GM19193 (cell line): Measurements from ENCODE around the gene THOC6.

Source experiments
- POLR2A ChIP-seq: IDR thresholded peaks from 4 replicates; pipeline ENCODE4 v1.6.1; 2011; ENCODE audit not compliant: insufficient read depth, insufficient read length; ENCODE audit errors: extremely low read depth

THOC6 gene

DNA sequence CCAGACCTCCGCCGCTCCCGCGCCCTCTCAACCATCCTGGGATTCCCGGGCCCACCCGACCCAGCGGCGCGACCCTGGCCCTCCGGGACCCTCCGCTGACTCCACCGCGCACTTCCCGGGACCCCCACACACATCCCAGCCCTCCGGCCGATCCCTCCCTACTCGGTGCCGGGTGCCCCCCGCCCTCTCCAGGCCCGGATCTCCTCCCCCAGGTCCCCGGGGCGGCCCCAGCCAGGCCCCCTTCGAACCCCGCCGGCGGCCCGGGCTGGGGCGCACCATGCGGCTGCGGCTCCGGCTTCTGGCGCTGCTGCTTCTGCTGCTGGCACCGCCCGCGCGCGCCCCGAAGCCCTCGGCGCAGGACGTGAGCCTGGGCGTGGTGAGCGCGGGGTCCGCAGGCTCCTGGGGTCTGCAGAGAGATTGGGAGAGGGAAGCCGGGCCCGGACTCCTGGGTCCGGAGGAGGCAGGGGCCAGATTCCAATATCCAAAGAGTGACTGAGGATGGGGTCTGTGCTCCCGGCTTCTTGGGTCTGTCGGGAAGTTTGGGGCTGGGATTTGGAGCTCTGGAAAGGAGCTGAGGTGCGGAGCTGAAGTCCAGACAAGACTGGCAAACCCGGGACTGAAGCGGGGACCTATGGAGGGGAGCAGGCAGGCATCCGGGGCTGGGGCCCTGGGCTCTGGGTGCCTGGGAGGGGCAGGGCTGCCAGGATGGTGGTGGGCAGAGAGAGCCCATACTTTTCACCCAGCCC is 23.0 kb downstream of the THOC6 start:
- no peak for TF ChIP-seq POLR2A

GRCh38 chr16:3047387-3047720 is 23.5 kb downstream of the THOC6 start:
- no peak for TF ChIP-seq POLR2A

DNA sequence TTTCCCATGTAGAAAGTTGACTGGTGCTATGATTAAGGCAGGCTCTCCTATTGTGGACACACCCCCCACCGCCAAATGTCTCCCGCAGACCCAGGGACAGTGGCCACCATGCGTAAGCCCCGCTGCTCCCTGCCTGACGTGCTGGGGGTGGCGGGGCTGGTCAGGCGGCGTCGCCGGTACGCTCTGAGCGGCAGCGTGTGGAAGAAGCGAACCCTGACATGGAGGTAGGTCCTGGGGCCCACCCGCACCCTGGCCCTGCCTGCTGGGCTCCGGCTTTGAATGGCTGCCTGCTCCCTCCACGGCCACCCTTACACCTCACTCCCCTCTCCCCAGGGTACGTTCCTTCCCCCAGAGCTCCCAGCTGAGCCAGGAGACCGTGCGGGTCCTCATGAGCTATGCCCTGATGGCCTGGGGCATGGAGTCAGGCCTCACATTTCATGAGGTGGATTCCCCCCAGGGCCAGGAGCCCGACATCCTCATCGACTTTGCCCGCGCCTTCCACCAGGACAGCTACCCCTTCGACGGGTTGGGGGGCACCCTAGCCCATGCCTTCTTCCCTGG is 26.2 kb downstream of the THOC6 start:
- TF ChIP-seq POLR2A = no peak

DNA sequence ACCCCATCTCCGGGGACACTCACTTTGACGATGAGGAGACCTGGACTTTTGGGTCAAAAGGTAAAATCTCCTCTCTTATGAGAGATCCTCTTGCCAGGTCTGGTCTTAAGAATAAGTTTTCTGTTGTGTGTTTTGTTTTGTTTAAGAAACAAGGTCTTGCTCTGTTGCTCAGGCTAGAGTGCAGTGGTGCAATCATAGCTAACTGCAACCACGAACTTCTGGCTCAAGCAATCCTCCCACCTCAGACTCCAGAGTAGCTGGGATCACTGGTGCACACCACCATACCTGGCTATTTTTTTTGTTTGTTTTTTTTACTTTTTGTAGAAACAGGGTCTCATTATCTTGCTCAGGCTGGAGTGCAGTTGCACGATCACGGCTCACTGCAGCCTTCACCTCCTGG is 26.7 kb downstream of the THOC6 start:
- no peak for TF ChIP-seq POLR2A

- no peak for TF ChIP-seq POLR2A
Observed at GRCh38 chr16:3051009-3051408, 27.2 kb downstream of the THOC6 start.

DNA sequence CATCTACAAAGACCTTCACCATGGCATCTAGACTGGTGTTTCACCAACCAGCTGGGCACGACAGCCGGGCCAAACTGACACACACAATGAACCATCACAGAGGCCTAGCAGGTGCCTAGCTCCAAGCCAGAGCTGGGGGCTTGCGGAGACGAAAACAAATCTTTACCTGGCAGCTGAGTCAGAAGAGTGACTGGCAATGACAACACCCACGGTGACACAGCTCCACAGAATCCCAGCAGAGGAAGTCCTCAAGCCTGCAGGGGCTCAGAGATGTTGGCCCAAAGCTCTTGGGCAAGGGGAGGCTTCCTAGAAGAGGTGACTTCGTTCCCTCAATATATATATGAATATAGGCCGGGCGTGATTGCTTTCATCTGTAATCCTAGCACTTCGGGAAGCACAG is 27.7 kb downstream of the THOC6 start:
- TF ChIP-seq POLR2A = no peak

- TF ChIP-seq POLR2A = no peak
Observed at GRCh38 chr16:3054965-3055733, 31.3 kb downstream of the THOC6 start.

- no peak for TF ChIP-seq POLR2A
Observed at GRCh38 chr16:3056336-3057180, 32.7 kb downstream of the THOC6 start.

- TF ChIP-seq POLR2A = no peak
Observed at GRCh38 chr16:3057181-3058138, 33.6 kb downstream of the THOC6 start.

DNA sequence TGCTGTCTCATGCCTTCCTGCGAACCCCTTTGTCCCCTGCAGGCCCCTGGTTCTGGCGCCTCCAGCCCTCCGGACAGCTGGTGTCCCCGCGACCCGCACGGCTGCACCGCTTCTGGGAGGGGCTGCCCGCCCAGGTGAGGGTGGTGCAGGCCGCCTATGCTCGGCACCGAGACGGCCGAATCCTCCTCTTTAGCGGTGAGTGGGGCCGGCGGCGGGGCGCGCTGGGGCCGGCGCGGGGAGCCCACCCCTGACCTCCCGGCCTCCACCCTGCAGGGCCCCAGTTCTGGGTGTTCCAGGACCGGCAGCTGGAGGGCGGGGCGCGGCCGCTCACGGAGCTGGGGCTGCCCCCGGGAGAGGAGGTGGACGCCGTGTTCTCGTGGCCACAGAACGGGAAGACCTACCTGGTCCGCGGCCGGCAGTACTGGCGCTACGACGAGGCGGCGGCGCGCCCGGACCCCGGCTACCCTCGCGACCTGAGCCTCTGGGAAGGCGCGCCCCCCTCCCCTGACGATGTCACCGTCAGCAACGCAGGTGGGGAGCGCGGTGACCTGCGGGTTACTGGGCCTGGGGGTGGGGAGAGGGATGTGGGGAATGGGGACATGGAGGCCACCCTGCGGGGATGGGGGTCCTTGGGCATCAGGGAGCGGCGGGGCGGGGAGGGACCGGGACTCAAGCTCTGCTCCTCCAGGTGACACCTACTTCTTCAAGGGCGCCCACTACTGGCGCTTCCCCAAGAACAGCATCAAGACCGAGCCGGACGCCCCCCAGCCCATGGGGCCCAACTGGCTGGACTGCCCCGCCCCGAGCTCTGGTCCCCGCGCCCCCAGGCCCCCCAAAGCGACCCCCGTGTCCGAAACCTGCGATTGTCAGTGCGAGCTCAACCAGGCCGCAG is 34.5 kb downstream of the THOC6 start:
- TF ChIP-seq POLR2A = no peak

DNA sequence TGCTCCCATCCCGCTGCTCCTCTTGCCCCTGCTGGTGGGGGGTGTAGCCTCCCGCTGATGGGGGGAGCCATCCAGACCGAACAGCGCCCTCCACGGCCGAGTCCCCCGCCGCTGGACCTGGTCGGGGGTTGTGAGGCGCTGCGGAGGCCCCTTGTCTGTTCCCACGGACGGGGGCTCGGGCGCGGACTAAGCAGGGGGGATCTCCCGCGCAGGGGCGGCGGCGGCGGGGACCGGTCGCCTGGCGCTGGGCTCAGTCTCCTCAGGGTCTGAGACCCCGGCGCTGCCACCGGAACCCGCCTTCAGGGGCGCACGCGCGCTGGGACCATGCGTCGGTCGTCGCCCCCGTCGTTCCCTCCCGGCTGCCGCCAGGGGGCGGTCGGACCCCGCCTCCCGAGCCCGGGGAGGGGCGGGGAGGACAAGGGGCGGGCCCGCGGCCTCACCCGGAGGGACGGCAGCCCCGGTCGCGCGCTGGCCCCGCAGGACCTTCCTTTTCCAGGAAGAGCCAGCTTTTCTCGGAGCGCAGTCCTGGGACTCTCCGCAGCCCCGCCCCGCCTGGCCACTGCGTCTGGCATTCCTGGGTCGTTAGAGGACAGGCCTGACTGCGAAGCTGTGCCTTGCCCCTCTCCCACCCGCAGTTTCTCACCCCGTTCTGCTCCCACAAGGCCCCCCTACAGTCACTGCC is 35.3 kb downstream of the THOC6 start:
- TF ChIP-seq POLR2A = peak; percentile 42

GRCh38 chr16:3059723-3060242 is 35.9 kb downstream of the THOC6 start:
- TF ChIP-seq POLR2A = no peak

- TF ChIP-seq POLR2A = no peak
Observed at GRCh38 chr16:3060339-3061127, 36.7 kb downstream of the THOC6 start.
